ENCODE data around the gene CYREN.

The CYREN gene

GRCh38 chr7:135164357-135165061 is 6.0 kb downstream of the CYREN start:
- DNase-seq: no peak
- in situ Hi-C loops (cut with MboI; ENCODE audit: low pct_unique_long_range_greater_than_20kb, low sequenced_read_pairs): loop anchor here (25.0 kb wide), 1 partner anchor 177 kb away; the partner anchor contains the start of gene AGBL3

GRCh38 chr7:135162382-135163001 is 8.0 kb downstream of the CYREN start:
- no peak for DNase-seq
- in situ Hi-C loops (cut with MboI; ENCODE audit: low pct_unique_long_range_greater_than_20kb, low sequenced_read_pairs): loop anchor here (25.0 kb wide), 1 partner anchor 175 kb away; the partner anchor contains the start of gene AGBL3

GRCh38 chr7:135161669-135162068 is 8.8 kb downstream of the CYREN start:
- in situ Hi-C loops (cut with MboI; ENCODE audit: low pct_unique_long_range_greater_than_20kb, low sequenced_read_pairs): loop anchor here (25.0 kb wide), 1 partner anchor 174 kb away; the partner anchor contains the start of gene AGBL3
- no peak for DNase-seq

GRCh38 chr7:135160858-135161653 is 9.5 kb downstream of the CYREN start:
- in situ Hi-C loops (cut with MboI; ENCODE audit: low pct_unique_long_range_greater_than_20kb, low sequenced_read_pairs): loop anchor here (25.0 kb wide), 1 partner anchor 174 kb away; the partner anchor contains the start of gene AGBL3
- peak; percentile 88 for DNase-seq

GRCh38 chr7:135160098-135160857 is 10.2 kb downstream of the CYREN start:
- peak; percentile 76 for DNase-seq
- in situ Hi-C loops (cut with MboI; ENCODE audit: low pct_unique_long_range_greater_than_20kb, low sequenced_read_pairs): loop anchor here (25.0 kb wide), 1 partner anchor 173 kb away; the partner anchor contains the start of gene AGBL3

- no peak for DNase-seq
- in situ Hi-C loops (cut with MboI; ENCODE audit: low pct_unique_long_range_greater_than_20kb, low sequenced_read_pairs): loop anchor here (25.0 kb wide), 1 partner anchor 172 kb away; the partner anchor contains the start of gene AGBL3
Measured at GRCh38 chr7:135159359-135160085, 11.0 kb downstream of the CYREN start.

- in situ Hi-C loops (cut with MboI; ENCODE audit: low pct_unique_long_range_greater_than_20kb, low sequenced_read_pairs): loop anchor here (25.0 kb wide), 1 partner anchor 172 kb away; the partner anchor contains the start of gene AGBL3
Measured at GRCh38 chr7:135158874-135159273, 11.6 kb downstream of the CYREN start.

GRCh38 chr7:135158141-135158655 is 12.3 kb downstream of the CYREN start:
- in situ Hi-C loops (cut with MboI; ENCODE audit: low pct_unique_long_range_greater_than_20kb, low sequenced_read_pairs): loop anchor here (25.0 kb wide), 1 partner anchor 171 kb away; the partner anchor contains the start of gene AGBL3
- DNase-seq: no peak

More at GRCh38 chr7:135158874-135159273, 11.6 kb downstream of the CYREN start:
- DNase-seq: no peak

- in situ Hi-C loops (cut with MboI; ENCODE audit: low pct_unique_long_range_greater_than_20kb, low sequenced_read_pairs): loop anchor here (25.0 kb wide), 1 partner anchor 169 kb away; the partner anchor contains the start of gene AGBL3
- DNase-seq: peak; percentile 34
Measured at GRCh38 chr7:135156290-135156689, 14.2 kb downstream of the CYREN start.

GRCh38 chr7:135154734-135155133 is 15.8 kb downstream of the CYREN start:
- in situ Hi-C loops (cut with MboI; ENCODE audit: low pct_unique_long_range_greater_than_20kb, low sequenced_read_pairs): loop anchor here (25.0 kb wide), 1 partner anchor 167 kb away; the partner anchor contains the start of gene AGBL3
- DNase-seq: no peak

- no peak for DNase-seq
- in situ Hi-C loops (cut with MboI; ENCODE audit: low pct_unique_long_range_greater_than_20kb, low sequenced_read_pairs): loop anchor here (25.0 kb wide), 1 partner anchor 165 kb away; the partner anchor contains the start of gene AGBL3
Measured at GRCh38 chr7:135152442-135152841, 18.1 kb downstream of the CYREN start.

- in situ Hi-C loops (cut with MboI; ENCODE audit: low pct_unique_long_range_greater_than_20kb, low sequenced_read_pairs): loop anchor here (25.0 kb wide), 1 partner anchor 164 kb away; the partner anchor contains the start of gene AGBL3
- DNase-seq: peak; percentile 15
Measured at GRCh38 chr7:135151533-135151932, 19.0 kb downstream of the CYREN start.

- in situ Hi-C loops (cut with MboI; ENCODE audit: low pct_unique_long_range_greater_than_20kb, low sequenced_read_pairs): loop anchor here (25.0 kb wide), 1 partner anchor 164 kb away; the partner anchor contains the start of gene AGBL3
- DNase-seq: peak; percentile 27
Measured at GRCh38 chr7:135151132-135151531, 19.4 kb downstream of the CYREN start.

GRCh38 chr7:135150072-135150782 is 20.3 kb downstream of the CYREN start:
- in situ Hi-C loops (cut with MboI; ENCODE audit: low pct_unique_long_range_greater_than_20kb, low sequenced_read_pairs): loop anchor here (25.0 kb wide), 1 partner anchor 163 kb away; the partner anchor contains the start of gene AGBL3
- DNase-seq: no peak

GRCh38 chr7:135147899-135148721 is 22.4 kb downstream of the CYREN start, which contains the start of gene TMEM140:
Gene TMEM140, plus strand, starts transcription at chr7:135148072. Its CDS starts 16,370 bp downstream, at chr7:135164442.
- DNase-seq: peak; percentile 52
- in situ Hi-C loops (cut with MboI; ENCODE audit: low pct_unique_long_range_greater_than_20kb, low sequenced_read_pairs): no loop called here
